HepG2 (cell line): Measurements from ENCODE around the gene SLC4A8. TPM values are rescaled to one million over a fixed set of nuclear protein-coding genes. Genes with fewer than 3 reads are reported as not detected.
A peak's percentile ranks its signal among the peaks of the same experiment; 100 is the strongest.

Experiments
- ATAC-seq: fragments of 200-7000 bp; cut with Tn5 transposase; 3 replicates; pipeline ENCODE4 v1.9.1; 2020; ENCODE audit warnings: mild to moderate bottlenecking, moderate library complexity
- BruUV-seq: library from RNA; stranded (reverse); fragments of 400-500 nt; replicated peaks from 2 replicates; lab custom pipeline; 2021; lab: Mats Ljungman, UMichigan
- CTCF ChIA-PET: fragments of 300-600 bp; formaldehyde crosslinking; extraction: SDS; loops from one replicate; lab custom pipeline; 2021; ENCODE audit warnings: low total read pairs, inconsistent platforms, low intra/inter-chr PET ratio; lab: Yijun Ruan, JAX
- POLR2A ChIA-PET: fragments of 350-600 bp; sonication (Branson Sonifier 250); formaldehyde crosslinking; loops from one replicate; lab custom pipeline; 2020; ENCODE audit warnings: antibody characterized with exemption, inconsistent platforms; lab: Yijun Ruan, JAX
- DNase-seq: peaks from one replicate; pipeline ENCODE4 v3.0.0-alpha.2; 2015; ENCODE audit warnings: low spot score
- FAIRE-seq: peaks from 3 replicates; lab custom pipeline; 2011; peaks lifted over from hg19 to GRCh38; lab: Jason Lieb, UNC
- H2AFZ ChIP-seq: one replicate; pipeline ENCODE4 v1.6.1; 2011; ENCODE audit warnings: low read length, inconsistent platforms
- H3K27ac ChIP-seq: fragments of 300-600 bp; 3 replicates; pipeline ENCODE4 v1.8.0; 2011; ENCODE audit warnings: mixed run types, mild to moderate bottlenecking, mixed read lengths, low read length, inconsistent platforms; ENCODE audit not compliant: insufficient read depth; ENCODE audit errors: extremely low read length
- H3K27me3 ChIP-seq, 2 experiments: fragments of 200-600 bp in 1 of 2; 2 replicates in 1 of 2; 3 replicates in 1 of 2; pipeline versions ENCODE4 v1.6.0 to v1.8.0; 2011; ENCODE audit warnings: low read length in 2 of 2, mild to moderate bottlenecking in 2 of 2, moderate library complexity in 2 of 2, inconsistent platforms in 1 of 2; ENCODE audit not compliant: insufficient read depth in 2 of 2, control insufficient read depth in 1 of 2
- H3K36me3 ChIP-seq, 2 experiments: fragments of 200-600 bp in 1 of 2; replicated peaks in 1 of 2; 2 replicates in 1 of 2; 3 replicates in 1 of 2; pipeline versions ENCODE4 v1.5.1 to v1.8.0; 2011; ENCODE audit warnings: low read length in 2 of 2, inconsistent platforms in 1 of 2; ENCODE audit not compliant: insufficient read depth in 2 of 2, control insufficient read depth in 1 of 2
- H3K4me1 ChIP-seq: 2 replicates; pipeline ENCODE4 v1.5.1; 2012; ENCODE audit warnings: low read length, inconsistent platforms; ENCODE audit not compliant: insufficient read depth
- H3K4me2 ChIP-seq: 2 replicates; pipeline ENCODE4 v1.6.0; 2011; ENCODE audit warnings: low read depth, low read length, inconsistent platforms
- H3K4me3 ChIP-seq, 3 experiments: fragments of 200-600 bp in 1 of 3; sonication (generic), shearing (Covaris generic) in 1 of 3; replicated peaks in 1 of 3; 2 replicates each; pipeline ENCODE4 v1.5.1; 2011 to 2016; ENCODE audit warnings: low read length in 3 of 3, inconsistent platforms in 2 of 3, low read depth in 2 of 3, mild to moderate bottlenecking in 2 of 3, control low read depth in 1 of 3, mixed read lengths in 1 of 3; ENCODE audit not compliant: insufficient read depth in 1 of 3
- H3K79me2 ChIP-seq: one replicate; pipeline ENCODE4 v1.6.1; 2011; ENCODE audit warnings: low read length, inconsistent platforms; ENCODE audit not compliant: insufficient read depth
- H3K9ac ChIP-seq: 2 replicates; pipeline ENCODE4 v1.6.0; 2011; ENCODE audit warnings: mild to moderate bottlenecking, low read depth, low read length, inconsistent platforms; ENCODE audit not compliant: insufficient read depth
- H3K9me3 ChIP-seq: 2 replicates; pipeline ENCODE4 v1.5.1; 2012; ENCODE audit warnings: mild to moderate bottlenecking, low read length
- H4K20me1 ChIP-seq: 2 replicates; pipeline ENCODE4 v1.6.0; 2011; ENCODE audit warnings: inconsistent platforms, mild to moderate bottlenecking, low read length, moderate library complexity; ENCODE audit not compliant: insufficient read depth
- CTCF ChIP-seq: sonication (generic); formaldehyde crosslinking; IDR thresholded peaks from 2 replicates; pipeline ENCODE4 v1.5.0; 2020; ENCODE audit warnings: mild to moderate bottlenecking, missing genetic modification reagents, moderate library complexity
- EP300 ChIP-seq, 3 experiments: sonication (generic) in 1 of 3; formaldehyde crosslinking in 1 of 3; IDR thresholded peaks; 2 replicates each; pipeline versions ENCODE4 v1.5.1 to v1.6.1; 2011 to 2020; ENCODE audit warnings: low read depth in 2 of 3, low read length in 2 of 3, borderline replicate concordance in 1 of 3, improper control_type of control experiment in 1 of 3, mild to moderate bottlenecking in 1 of 3, missing genetic modification reagents in 1 of 3, moderate library complexity in 1 of 3
- NFKB2 ChIP-seq: sonication (generic); formaldehyde crosslinking; IDR thresholded peaks from 2 replicates; pipeline ENCODE4 v1.4.0; 2020; ENCODE audit warnings: missing genetic modification reagents, borderline replicate concordance
- NR2F1 ChIP-seq, 2 experiments: fragments of 450-650 bp in 1 of 2; formaldehyde crosslinking in 1 of 2; IDR thresholded peaks; 2 replicates each; pipeline versions ENCODE4 v1.5.0 to v1.6.1; 2016 to 2020; ENCODE audit warnings: mild to moderate bottlenecking in 1 of 2, missing compliant biosample characterization in 1 of 2, missing genetic modification reagents in 1 of 2, moderate library complexity in 1 of 2
- RERE ChIP-seq: IDR thresholded peaks from 2 replicates; pipeline ENCODE4 v1.6.1; 2016; ENCODE audit warnings: low read depth, missing genetic modification reagents, missing compliant biosample characterization
- STAG1 ChIP-seq: sonication (generic); formaldehyde crosslinking; IDR thresholded peaks from 2 replicates; pipeline ENCODE4 v1.4.0; 2020; ENCODE audit warnings: missing genetic modification reagents
- YY1 ChIP-seq: IDR thresholded peaks from 2 replicates; pipeline ENCODE4 v1.6.1; 2011; ENCODE audit warnings: low read length, low read depth, moderate library complexity, mild to moderate bottlenecking; ENCODE audit not compliant: insufficient read depth, insufficient replicate concordance
- ZFP36L1 ChIP-seq: sonication (generic); formaldehyde crosslinking; IDR thresholded peaks from 2 replicates; pipeline ENCODE4 v1.8.0; 2022; ENCODE audit warnings: mild to moderate bottlenecking, missing genetic modification reagents, moderate library complexity
- ZNF224 ChIP-seq: sonication (generic); formaldehyde crosslinking; IDR thresholded peaks from 2 replicates; pipeline ENCODE4 v1.5.0; 2020; ENCODE audit warnings: mild to moderate bottlenecking, missing genetic modification reagents
- ZNF550 ChIP-seq: sonication (generic); formaldehyde crosslinking; IDR thresholded peaks from 2 replicates; pipeline ENCODE4 v1.4.0; 2020; ENCODE audit warnings: mild to moderate bottlenecking, missing genetic modification reagents, borderline replicate concordance
- ZNF598 ChIP-seq: sonication (generic); formaldehyde crosslinking; IDR thresholded peaks from 2 replicates; pipeline ENCODE4 v1.5.1; 2020; ENCODE audit warnings: mild to moderate bottlenecking, missing genetic modification reagents, borderline replicate concordance
- WGBS: methylation state at CpG from one replicate; pipeline ENCODE4 v1.1.6; 2017; ENCODE audit warnings: low lambda C conversion rate; 5-methylcytosine and 5-hydroxymethylcytosine counted together
- in situ Hi-C: cut with HindIII; loops from 2 replicates; pipeline ENCODE4 v1.10.0; 2017; ENCODE audit warnings: low pct_unique_long_range_greater_than_20kb; ENCODE audit not compliant: extremely low pct_ligation_motif_present
- intact Hi-C: fragments of 100-400 bp; cut with micrococcal nuclease; formaldehyde crosslinking; loops from one replicate; pipeline ENCODE4 v1.10.0; 2022; ENCODE audit not compliant: unreplicated experiment
- polyA plus RNA-seq, 8 experiments: library from polyadenylated mRNA; depleted of rRNA in 3 of 8; stranded (reverse) in 7 of 8; unstranded in 1 of 8; fragments of >200 nt; fragmentation: Illumina TruSeq in 4 of 8; extraction: Trizol in 4 of 8; gene quantifications; 2 replicates each; pipeline versions ENCODE4 v1.2.1 to v1.2.3, GENCODE V29; 2011 to 2016; ENCODE audit warnings: low read depth in 4 of 8, missing spikeins in 1 of 8, mixed read lengths in 1 of 8; ENCODE audit not compliant: insufficient read depth in 1 of 8
- total RNA-seq, 5 experiments: library from RNA; depleted of rRNA; stranded (reverse); fragments of >200 nt; fragmentation: Illumina TruSeq; extraction: Trizol; gene quantifications; 2 replicates each; pipeline ENCODE4 v1.2.3, GENCODE V29; 2016; ENCODE audit warnings: low read depth in 1 of 5

SLC4A8 gene
- total and polyA plus RNA-seq, 2 of the 13 experiments (the other 11 are each of a cell fraction or from before 2014, with no cell fraction given), result under 0.01 to 0.07 TPM

GRCh38 chr12:51517800-51518199 is 93.2 kb downstream of the SLC4A8 start:
- TF ChIP-seq STAG1, result peak; percentile 38
- TF ChIP-seq CTCF (CRISPR knock-in tag), result peak; percentile 43
- no peak for TF ChIP-seq ZNF598 (CRISPR knock-in tag)
- Histone ChIP-seq H3K27ac (no peak overlapping the region), H3K4me1 (no peaks in the 10 kb centered on the region), H3K4me3 (no peak overlapping the region), H3K9ac (no peak overlapping the region), H3K36me3 (no peaks in the 10 kb centered on the region), H2AFZ (no peak overlapping the region), H3K27me3 (no peaks in the 10 kb centered on the region; a peak in 1 of 5 replicates), H3K9me3 (no peaks in the 10 kb centered on the region), H4K20me1 (no peaks in the 10 kb centered on the region), H3K79me2 (no peaks in the 10 kb centered on the region), H3K4me2 (no peak overlapping the region)
- BruUV-seq, result no TSS peak
- ChIA-PET CTCF (no interaction called here), POLR2A (no interaction called here)
- intact Hi-C loops, result no loop called here
- peak; percentile 15 for DNase-seq
- in situ Hi-C loops, result no loop called here
- peak; percentile 84 for ATAC-seq
- WGBS, result 16% methylated on average over 6 of the region's 6 CpGs
- FAIRE-seq, result no peak

- H3K27ac ChIP-seq, result no peak overlapping the region
- no peak overlapping the region for H3K4me3 ChIP-seq
- intact Hi-C loops, result no loop called here
- CTCF ChIA-PET, result no interaction called here
- DNase-seq, result no peak
- no peak overlapping the region for H2AFZ ChIP-seq
- in situ Hi-C loops, result no loop called here
- H3K4me2 ChIP-seq, result no peak overlapping the region
- H3K79me2 ChIP-seq, result no peaks in the 10 kb centered on the region
- 0% methylated on average over 2 of the region's 2 CpGs for WGBS
- H3K36me3 ChIP-seq, result no peaks in the 10 kb centered on the region
- H3K4me1 ChIP-seq, result no peaks in the 10 kb centered on the region
- BruUV-seq, result no TSS peak
- POLR2A ChIA-PET, result no interaction called here
- H3K9me3 ChIP-seq, result no peaks in the 10 kb centered on the region
- no peak for FAIRE-seq
- no peak for ATAC-seq
- H4K20me1 ChIP-seq, result no peaks in the 10 kb centered on the region
- no peak overlapping the region for H3K9ac ChIP-seq
- no peaks in the 10 kb centered on the region; a peak in 1 of 5 replicates for H3K27me3 ChIP-seq
- no peak for TF ChIP-seq EP300 (IDR thresholded peaks at IDR 0.05; ENCODE audit: low read depth in 2 of 2, low read length in 2 of 2)
- no peak for TF ChIP-seq EP300 (CRISPR knock-in tag; IDR thresholded peaks at IDR 0.05; ENCODE audit: borderline replicate concordance)
- no peak for TF ChIP-seq RERE (CRISPR knock-in tag)
- no peak for TF ChIP-seq YY1
- no peak for TF ChIP-seq ZNF550 (CRISPR knock-in tag)
- no peak for TF ChIP-seq NR2F1 (CRISPR knock-in tag; IDR thresholded peaks at IDR 0.05)
- TF ChIP-seq ZFP36L1, result no peak
- no peak for TF ChIP-seq NFKB2 (CRISPR knock-in tag)
- TF ChIP-seq ZNF224, result no peak
Observed at GRCh38 chr12:51519755-51520154, 95.1 kb downstream of the SLC4A8 start.
